ENCODE results near the gene TRPC4. TPM values are rescaled to one million over a fixed set of nuclear protein-coding genes. Genes with fewer than 3 reads are reported as not detected.
A peak's percentile ranks its signal among the peaks of the same experiment; 100 is the strongest.

Gene TRPC4
- total RNA-seq, 1 experiment from 2014 or later: 19.0 TPM

- Histone ChIP-seq H3K9ac (ENCODE audit: extremely low read depth, insufficient read length, low read length) (no peak overlapping the region), H3K79me1 (ENCODE audit: insufficient read depth, low read depth, low read length, poor library complexity, severe bottlenecking) (no peaks in the 10 kb centered on the region), H3K23ac (ENCODE audit: insufficient read length, low read depth, low read length) (no peak overlapping the region), H3K14ac (ENCODE audit: insufficient read depth, low read length) (no peak overlapping the region), H2BK20ac (ENCODE audit: low read depth, low read length, poor library complexity, severe bottlenecking) (no peak overlapping the region), H3T11ph (ENCODE audit: low read length) (no peak overlapping the region), H3K9me3 (ENCODE audit: control insufficient read depth, low read depth, low read length) (no peaks in the 10 kb centered on the region), H4K8ac (replicated peaks; ENCODE audit: insufficient read length, low read depth, low read length) (no peak overlapping the region), H2BK15ac (ENCODE audit: low read depth, low read length) (no peak overlapping the region), H3K4me2 (ENCODE audit: insufficient read depth, insufficient read length, low read length) (no peak overlapping the region), H3K4ac (ENCODE audit: low read depth, low read length) (no peak overlapping the region), H2BK5ac (ENCODE audit: insufficient read length, low read length) (no peak overlapping the region), H3K79me2 (ENCODE audit: insufficient read depth, low read length) (no peaks in the 10 kb centered on the region), H3K23me2 (ENCODE audit: insufficient read length, low read depth, low read length, poor library complexity, severe bottlenecking) (no peaks in the 10 kb centered on the region), H2AK5ac (ENCODE audit: insufficient read length, low read length) (no peak overlapping the region), H3K27ac (ENCODE audit: insufficient read length, low read depth, low read length) (no peak overlapping the region), H4K91ac (ENCODE audit: insufficient read length, low read depth, low read length) (no peak overlapping the region), H4K5ac (ENCODE audit: insufficient read length, low read depth, low read length) (no peak overlapping the region), H3K56ac (ENCODE audit: insufficient read length, low read depth, low read length) (no peak overlapping the region), H2BK120ac (ENCODE audit: low read depth, low read length, poor library complexity, severe bottlenecking) (no peak overlapping the region), H3K4me1 (ENCODE audit: insufficient read depth, low read length) (no peaks in the 10 kb centered on the region; the same call in 1 of the 2 replicates), H2AFZ (ENCODE audit: low read length) (no peak overlapping the region), H3K18ac (ENCODE audit: insufficient read length, low read depth, low read length) (no peak overlapping the region), H2BK12ac (ENCODE audit: insufficient read length, low read depth, low read length) (no peak overlapping the region), H4K20me1 (ENCODE audit: control insufficient read depth, insufficient read depth, insufficient read length) (no peaks in the 10 kb centered on the region), H3K27me3 (ENCODE audit: insufficient read depth, low read length) (no peaks in the 10 kb centered on the region)
- no CpG with 5 or more reads among the region's 1 CpG for WGBS (ENCODE audit: extremely low coverage, insufficient read length, low lambda C conversion rate)
- Mint-ChIP-seq H3K4me3 (no peak overlapping the region), H3K27ac (peak overlapping the region in 1 of 3 experiments; percentile 14; a peak in 1 of 7 replicates), H3K9me3 (no peaks in the 10 kb centered on the region), H3K36me3 (ENCODE audit: insufficient read depth in 1 of 3, low read depth in 3 of 3) (no peaks in the 10 kb centered on the region), H3K4me1 (peaks cover 5 to 11% of the 10 kb centered on the region in 2 experiments), H3K27me3 (ENCODE audit: low read depth) (no peaks in the 10 kb centered on the region)
- no peak for DNase-seq
- no peak for TF ChIP-seq CTCF (conservative IDR thresholded peaks at IDR 0.05)
These were observed 81.2 kb downstream of the TRPC4 start for GRCh38 chr13:37788346-37788745.

All from H9 (cell line).